MG63 (cell line): ENCODE measurements around the gene SLC22A7. TPM values are rescaled to one million over a fixed set of nuclear protein-coding genes. Genes with fewer than 3 reads are reported as not detected.

Source experiments
- DNase-seq: peaks from one replicate; pipeline ENCODE4 v3.0.0-alpha.2; 2020
- H3K27me3 ChIP-seq: fragments of 250-450 bp; sonication (Bioruptor Pico); 2 replicates; pipeline ENCODE4 v1.5.1; 2020; ENCODE audit warnings: mild to moderate bottlenecking, moderate library complexity
- H3K36me3 ChIP-seq: fragments of 250-450 bp; sonication (Bioruptor Pico); 2 replicates; pipeline ENCODE4 v1.5.1; 2020; ENCODE audit warnings: mild to moderate bottlenecking, moderate library complexity
- H3K4me3 ChIP-seq: fragments of 250-450 bp; sonication (Bioruptor Pico); 2 replicates; pipeline ENCODE4 v1.5.1; 2020; ENCODE audit warnings: mild to moderate bottlenecking, moderate library complexity
- H3K9me3 ChIP-seq: fragments of 250-450 bp; sonication (Bioruptor Pico); 2 replicates; pipeline ENCODE4 v1.5.1; 2020; ENCODE audit warnings: mild to moderate bottlenecking, moderate library complexity
- total RNA-seq: library from RNA; depleted of rRNA; stranded (reverse); fragments of >200 nt; shearing (Covaris generic); gene quantifications from 2 replicates; pipeline ENCODE4 v1.2.3, GENCODE V29; 2014; ENCODE audit warnings: low replicate concordance

The SLC22A7 gene
- total RNA-seq, 1 experiment from 2014 or later, result not detected

GRCh38 chr6:43275801-43276576, 22.1 kb upstream of the SLC22A7 start:
- DNase-seq, result no peak
- Histone ChIP-seq H3K9me3 (no peaks in the 10 kb centered on the region), H3K36me3 (no peaks in the 10 kb centered on the region), H3K4me3 (no peak overlapping the region), H3K27me3 (no peaks in the 10 kb centered on the region)

GRCh38 chr6:43276577-43277305, 21.3 kb upstream of the SLC22A7 start:
- DNase-seq, result no peak
- Histone ChIP-seq H3K36me3 (no peaks in the 10 kb centered on the region), H3K9me3 (no peaks in the 10 kb centered on the region), H3K27me3 (no peaks in the 10 kb centered on the region), H3K4me3 (no peak overlapping the region)

- Histone ChIP-seq H3K36me3 (no peaks in the 10 kb centered on the region), H3K27me3 (no peaks in the 10 kb centered on the region), H3K9me3 (no peaks in the 10 kb centered on the region), H3K4me3 (no peak overlapping the region)
- no peak for DNase-seq
Measured at GRCh38 chr6:43277306-43277642, 20.8 kb upstream of the SLC22A7 start.

GRCh38 chr6:43277643-43278523, 20.2 kb upstream of the SLC22A7 start:
- DNase-seq, result no peak
- Histone ChIP-seq H3K4me3 (no peak overlapping the region), H3K36me3 (no peaks in the 10 kb centered on the region), H3K9me3 (no peaks in the 10 kb centered on the region), H3K27me3 (no peaks in the 10 kb centered on the region)

- H3K27me3 ChIP-seq, result no peaks in the 10 kb centered on the region
- no peak overlapping the region for H3K4me3 ChIP-seq
- no peaks in the 10 kb centered on the region for H3K9me3 ChIP-seq
- no peak for DNase-seq
- H3K36me3 ChIP-seq, result no peaks in the 10 kb centered on the region
Measured at GRCh38 chr6:43278524-43279078, 19.5 kb upstream of the SLC22A7 start.

GRCh38 chr6:43280234-43280633, 17.8 kb upstream of the SLC22A7 start:
- H3K36me3 ChIP-seq, result no peaks in the 10 kb centered on the region
- no peaks in the 10 kb centered on the region for H3K27me3 ChIP-seq
- DNase-seq, result no peak
- H3K9me3 ChIP-seq, result no peaks in the 10 kb centered on the region
- H3K4me3 ChIP-seq, result no peak overlapping the region

GRCh38 chr6:43282060-43282459, 16.0 kb upstream of the SLC22A7 start:
- Histone ChIP-seq H3K27me3 (no peaks in the 10 kb centered on the region), H3K9me3 (no peaks in the 10 kb centered on the region), H3K4me3 (no peak overlapping the region), H3K36me3 (no peaks in the 10 kb centered on the region)
- no peak for DNase-seq

- Histone ChIP-seq H3K9me3 (no peaks in the 10 kb centered on the region), H3K36me3 (no peaks in the 10 kb centered on the region), H3K4me3 (no peak overlapping the region), H3K27me3 (no peaks in the 10 kb centered on the region)
- DNase-seq, result no peak
Measured at GRCh38 chr6:43282636-43283513, 15.2 kb upstream of the SLC22A7 start.

- H3K9me3 ChIP-seq, result no peaks in the 10 kb centered on the region
- no peak overlapping the region for H3K4me3 ChIP-seq
- no peaks in the 10 kb centered on the region for H3K36me3 ChIP-seq
- H3K27me3 ChIP-seq, result no peaks in the 10 kb centered on the region
- DNase-seq, result no peak
Measured at GRCh38 chr6:43283514-43283901, 14.6 kb upstream of the SLC22A7 start.

- H3K36me3 ChIP-seq, result no peaks in the 10 kb centered on the region
- no peak for DNase-seq
- H3K27me3 ChIP-seq, result no peaks in the 10 kb centered on the region
- no peak overlapping the region for H3K4me3 ChIP-seq
- no peaks in the 10 kb centered on the region for H3K9me3 ChIP-seq
Measured at GRCh38 chr6:43283905-43284304, 14.2 kb upstream of the SLC22A7 start.

- no peaks in the 10 kb centered on the region for H3K36me3 ChIP-seq
- H3K4me3 ChIP-seq, result no peak overlapping the region
- H3K9me3 ChIP-seq, result no peaks in the 10 kb centered on the region
- DNase-seq, result no peak
- no peaks in the 10 kb centered on the region for H3K27me3 ChIP-seq
Measured at GRCh38 chr6:43284991-43285781, 12.9 kb upstream of the SLC22A7 start.

GRCh38 chr6:43285832-43286231, 12.2 kb upstream of the SLC22A7 start:
- DNase-seq, result no peak
- Histone ChIP-seq H3K36me3 (no peaks in the 10 kb centered on the region), H3K27me3 (no peaks in the 10 kb centered on the region), H3K9me3 (no peaks in the 10 kb centered on the region), H3K4me3 (no peak overlapping the region)

- DNase-seq, result no peak
- H3K4me3 ChIP-seq, result no peak overlapping the region
- H3K27me3 ChIP-seq, result no peaks in the 10 kb centered on the region
- no peaks in the 10 kb centered on the region for H3K9me3 ChIP-seq
- no peaks in the 10 kb centered on the region for H3K36me3 ChIP-seq
Measured at GRCh38 chr6:43286456-43286979, 11.5 kb upstream of the SLC22A7 start.

GRCh38 chr6:43286980-43287716, 10.9 kb upstream of the SLC22A7 start:
- Histone ChIP-seq H3K36me3 (no peaks in the 10 kb centered on the region), H3K9me3 (no peaks in the 10 kb centered on the region), H3K4me3 (no peak overlapping the region), H3K27me3 (no peaks in the 10 kb centered on the region)
- DNase-seq, result peak; percentile 13
